ENCODE measurements around the gene NUTM1. TPM values are rescaled to one million over a fixed set of nuclear protein-coding genes. Genes with fewer than 3 reads are reported as not detected.

The NUTM1 gene
- total RNA-seq, 2 experiments from 2014 or later: 0.05 TPM; not detected in 1

GRCh38 chr15:34358948-34359347, 15.8 kb downstream of the NUTM1 start:
- intact Hi-C loops (cut with micrococcal nuclease): no loop called here
- Mint-ChIP-seq H3K36me3 (ENCODE audit: low read depth) (peaks cover 25% of the 10 kb centered on the region), H3K27me3 (ENCODE audit: low read depth) (no peaks in the 10 kb centered on the region), H3K4me1 (ENCODE audit: low read depth) (no peaks in the 10 kb centered on the region), H3K4me3 (no peak overlapping the region), H3K27ac (no peak overlapping the region), H3K9me3 (no peaks in the 10 kb centered on the region)
- CTCF ChIA-PET: interaction anchor here (1.4 kb wide), 1 partner anchor 222 kb away, joined by 5 read pairs; no protein-coding TSS in a partner anchor
- DNase-seq: no peak

GRCh38 chr15:34359416-34359815, 16.3 kb downstream of the NUTM1 start:
- no peaks in the 10 kb centered on the region for H3K9me3 Mint-ChIP-seq
- H3K27me3 Mint-ChIP-seq (ENCODE audit: low read depth): no peaks in the 10 kb centered on the region
- CTCF ChIA-PET: interaction anchor here (1.4 kb wide), 1 partner anchor 222 kb away, joined by 5 read pairs; no protein-coding TSS in a partner anchor
- no peak for DNase-seq
- H3K27ac Mint-ChIP-seq: no peak overlapping the region
- peaks cover 23% of the 10 kb centered on the region for H3K36me3 Mint-ChIP-seq (ENCODE audit: low read depth)
- no peaks in the 10 kb centered on the region for H3K4me1 Mint-ChIP-seq (ENCODE audit: low read depth)
- H3K4me3 Mint-ChIP-seq: no peak overlapping the region
- intact Hi-C loops (cut with micrococcal nuclease): no loop called here

- Mint-ChIP-seq H3K27me3 (ENCODE audit: low read depth) (no peaks in the 10 kb centered on the region), H3K4me3 (no peak overlapping the region), H3K4me1 (ENCODE audit: low read depth) (peaks cover 7% of the 10 kb centered on the region), H3K9me3 (no peaks in the 10 kb centered on the region), H3K36me3 (ENCODE audit: low read depth) (peaks cover 24% of the 10 kb centered on the region), H3K27ac (no peak overlapping the region)
- CTCF ChIA-PET: interaction anchor here (0.7 to 1.6 kb wide), 3 partner anchors 8 to 119 kb away, joined by 4 to 5 read pairs (median 4); no protein-coding TSS in a partner anchor
- DNase-seq: no peak
- intact Hi-C loops (cut with micrococcal nuclease): no loop called here
These were observed 17.2 kb downstream of the NUTM1 start for GRCh38 chr15:34360298-34360697.

GRCh38 chr15:34361278-34361677, 18.2 kb downstream of the NUTM1 start:
- no peak overlapping the region for H3K4me3 Mint-ChIP-seq
- no peak for DNase-seq
- intact Hi-C loops (cut with micrococcal nuclease): no loop called here
- no peaks in the 10 kb centered on the region for H3K27me3 Mint-ChIP-seq (ENCODE audit: low read depth)
- no peak overlapping the region for H3K27ac Mint-ChIP-seq
- peaks cover 24% of the 10 kb centered on the region for H3K36me3 Mint-ChIP-seq (ENCODE audit: low read depth)
- peaks cover 16% of the 10 kb centered on the region for H3K4me1 Mint-ChIP-seq (ENCODE audit: low read depth)
- CTCF ChIA-PET: interaction anchor here (1.6 kb wide), 2 partner anchors 9 to 120 kb away, joined by 4 to 5 read pairs; no protein-coding TSS in a partner anchor
- no peaks in the 10 kb centered on the region for H3K9me3 Mint-ChIP-seq

- Mint-ChIP-seq H3K9me3 (no peaks in the 10 kb centered on the region), H3K27me3 (ENCODE audit: low read depth) (no peaks in the 10 kb centered on the region), H3K36me3 (ENCODE audit: low read depth) (peaks cover 23% of the 10 kb centered on the region), H3K4me3 (no peak overlapping the region), H3K27ac (no peak overlapping the region), H3K4me1 (ENCODE audit: low read depth) (peaks cover 16% of the 10 kb centered on the region)
- intact Hi-C loops (cut with micrococcal nuclease): no loop called here
- CTCF ChIA-PET: interaction anchor here (1.6 kb wide), 2 partner anchors 10 to 121 kb away, joined by 4 to 5 read pairs; no protein-coding TSS in a partner anchor
- DNase-seq: no peak
These were observed 19.1 kb downstream of the NUTM1 start for GRCh38 chr15:34362047-34362773.

- H3K4me1 Mint-ChIP-seq (ENCODE audit: low read depth): peaks cover 25% of the 10 kb centered on the region
- peaks cover 15% of the 10 kb centered on the region for H3K36me3 Mint-ChIP-seq (ENCODE audit: low read depth)
- no peak for DNase-seq
- CTCF ChIA-PET: no interaction called here
- H3K9me3 Mint-ChIP-seq: no peaks in the 10 kb centered on the region
- H3K27me3 Mint-ChIP-seq (ENCODE audit: low read depth): no peaks in the 10 kb centered on the region
- no peak overlapping the region for H3K27ac Mint-ChIP-seq
- intact Hi-C loops (cut with micrococcal nuclease): no loop called here
- no peak overlapping the region for H3K4me3 Mint-ChIP-seq
These were observed 20.9 kb downstream of the NUTM1 start for GRCh38 chr15:34364041-34364440.

- peaks cover 34% of the 10 kb centered on the region for H3K4me1 Mint-ChIP-seq (ENCODE audit: low read depth)
- peak; percentile 16 for DNase-seq
- intact Hi-C loops (cut with micrococcal nuclease): no loop called here
- H3K36me3 Mint-ChIP-seq (ENCODE audit: low read depth): peaks cover 12% of the 10 kb centered on the region
- H3K27ac Mint-ChIP-seq: no peak overlapping the region
- no peaks in the 10 kb centered on the region for H3K27me3 Mint-ChIP-seq (ENCODE audit: low read depth)
- CTCF ChIA-PET: interaction anchor here (1.0 to 3.3 kb wide), 4 partner anchors 22 to 222 kb away, joined by 3 to 21 read pairs (median 4); partner anchors contain the start of genes NOP10 and NUTM1
- H3K9me3 Mint-ChIP-seq: no peaks in the 10 kb centered on the region
- peak overlapping the region; percentile 97 for H3K4me3 Mint-ChIP-seq
These were observed 22.1 kb downstream of the NUTM1 start for GRCh38 chr15:34365091-34365825.

- no peaks in the 10 kb centered on the region for H3K27me3 Mint-ChIP-seq (ENCODE audit: low read depth)
- DNase-seq: no peak
- H3K36me3 Mint-ChIP-seq (ENCODE audit: low read depth): peaks cover 11% of the 10 kb centered on the region
- intact Hi-C loops (cut with micrococcal nuclease): no loop called here
- CTCF ChIA-PET: interaction anchor here (1.0 to 3.3 kb wide), 4 partner anchors 23 to 222 kb away, joined by 3 to 21 read pairs (median 4); partner anchors contain the start of genes NOP10 and NUTM1
- H3K4me1 Mint-ChIP-seq (ENCODE audit: low read depth): peaks cover 36% of the 10 kb centered on the region
- peak overlapping the region; percentile 97 for H3K4me3 Mint-ChIP-seq
- no peak overlapping the region for H3K27ac Mint-ChIP-seq
- H3K9me3 Mint-ChIP-seq: no peaks in the 10 kb centered on the region
These were observed 22.7 kb downstream of the NUTM1 start for GRCh38 chr15:34365836-34366235.

GRCh38 chr15:34366271-34367065, 23.4 kb downstream of the NUTM1 start:
- Mint-ChIP-seq H3K27ac (peak overlapping the region; percentile 75), H3K4me1 (ENCODE audit: low read depth) (peaks cover 36% of the 10 kb centered on the region), H3K27me3 (ENCODE audit: low read depth) (no peaks in the 10 kb centered on the region), H3K36me3 (ENCODE audit: low read depth) (peaks cover 8% of the 10 kb centered on the region), H3K9me3 (no peaks in the 10 kb centered on the region), H3K4me3 (peak overlapping the region; percentile 97)
- CTCF ChIA-PET: interaction anchor here (0.7 to 3.3 kb wide), 13 partner anchors 11 to 220 kb away, joined by 3 to 21 read pairs (median 5); partner anchors contain the start of genes KATNBL1, NOP10 and NUTM1
- peak; percentile 67 for DNase-seq
- intact Hi-C loops (cut with micrococcal nuclease): loop anchor here (1.0 kb wide), 8 partner anchors 23 to 264 kb away; partner anchors contain the start of genes GOLGA8B, NOP10, NUTM1 and PGBD4

GRCh38 chr15:34367101-34368081, 24.3 kb downstream of the NUTM1 start, which contains the start of gene LPCAT4:
Gene LPCAT4, minus strand, starts transcription at chr15:34367196. Its CDS starts 96 bp downstream, at chr15:34367100.
- peak; percentile 91 for DNase-seq
- CTCF ChIA-PET: interaction anchor here (0.5 to 3.3 kb wide), 29 partner anchors 7 to 395 kb away, joined by 3 to 21 read pairs (median 4); partner anchors contain the start of genes KATNBL1, NOP10 and NUTM1
- Mint-ChIP-seq H3K4me3 (peak within 1 kb of the TSS; percentile 97), H3K9me3 (no peaks in the 10 kb centered on the region), H3K36me3 (ENCODE audit: low read depth) (peaks cover 7% of the 10 kb centered on the region), H3K27me3 (ENCODE audit: low read depth) (no peaks in the 10 kb centered on the region), H3K4me1 (ENCODE audit: low read depth) (peaks cover 36% of the 10 kb centered on the region), H3K27ac (peak within 1 kb of the TSS; percentile 96)
- intact Hi-C loops (cut with micrococcal nuclease): loop anchor here (1.0 to 2.0 kb wide), 9 partner anchors 24 to 265 kb away; partner anchors contain the start of genes GOLGA8B, NOP10, NUTM1 and PGBD4

- intact Hi-C loops (cut with micrococcal nuclease): no loop called here
- DNase-seq: no peak
- H3K27ac Mint-ChIP-seq: peak overlapping the region; percentile 35
- H3K4me3 Mint-ChIP-seq: no peak overlapping the region
- H3K9me3 Mint-ChIP-seq: no peaks in the 10 kb centered on the region
- no peaks in the 10 kb centered on the region for H3K36me3 Mint-ChIP-seq (ENCODE audit: low read depth)
- no peaks in the 10 kb centered on the region for H3K27me3 Mint-ChIP-seq (ENCODE audit: low read depth)
- CTCF ChIA-PET: no interaction called here
- H3K4me1 Mint-ChIP-seq (ENCODE audit: low read depth): peaks cover 31% of the 10 kb centered on the region
These were observed 27.0 kb downstream of the NUTM1 start for GRCh38 chr15:34370129-34370528.

All from activated naive CD4-positive, alpha-beta T cell treated with anti-CD3 and anti-CD28 coated beads for 36 hours (primary cell).